ENCODE measurements around the gene SMARCA2.
A peak's percentile ranks its signal among the peaks of the same experiment; 100 is the strongest.

The SMARCA2 gene

DNA sequence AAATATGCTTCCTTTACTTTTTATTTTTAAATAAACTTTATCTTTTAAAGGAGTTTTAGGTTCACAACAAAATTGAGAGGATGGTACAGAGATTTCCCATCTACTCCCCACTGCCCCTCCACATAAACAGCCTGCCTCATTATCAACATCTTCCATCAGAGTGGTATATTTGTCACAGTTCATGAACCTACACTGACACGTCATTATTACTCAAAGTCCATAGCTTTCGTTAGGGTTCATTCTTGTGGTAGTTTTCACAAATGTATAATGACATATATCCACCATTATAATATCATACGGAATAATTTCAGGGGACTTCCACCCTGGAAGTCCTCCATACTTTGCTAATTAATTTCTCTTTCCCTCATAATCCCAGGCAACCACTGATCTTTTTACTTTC is 204.9 kb downstream of the SMARCA2 start:
- DNase-seq: no peak

DNA sequence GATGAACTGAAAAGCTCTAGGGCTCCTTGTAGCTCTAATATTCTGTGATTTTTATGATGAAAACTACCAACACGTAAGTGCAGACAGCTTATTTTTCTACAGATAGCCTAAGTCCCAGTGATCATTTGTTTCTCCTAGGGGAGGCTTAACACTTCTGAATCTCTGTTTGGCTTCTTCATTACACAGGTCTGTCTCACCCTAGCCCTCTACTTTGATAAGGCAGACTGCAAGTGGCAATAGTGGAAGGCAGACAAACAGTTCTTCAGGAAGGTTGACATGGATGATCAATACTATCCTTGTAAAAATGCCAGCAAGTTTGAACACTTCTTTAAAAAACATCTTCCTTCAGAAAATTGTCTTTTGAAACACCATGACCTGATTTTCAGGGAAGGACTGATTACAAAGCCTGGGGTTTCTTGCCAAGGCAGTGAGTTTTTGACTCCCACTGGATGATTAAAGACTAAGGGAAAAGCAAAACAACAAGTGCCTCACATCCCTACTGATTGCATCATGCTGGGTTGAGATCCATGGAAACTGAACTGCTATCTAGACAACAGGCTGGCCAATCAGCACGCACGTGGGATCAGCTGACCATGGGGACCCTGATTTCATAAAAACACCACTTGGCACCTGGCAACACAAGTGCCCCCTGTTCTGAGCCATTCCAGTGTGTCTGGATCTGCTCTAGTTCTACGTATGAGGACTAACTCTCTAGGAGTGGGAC is 212.2 kb downstream of the SMARCA2 start:
- DNase-seq: no peak

DNA sequence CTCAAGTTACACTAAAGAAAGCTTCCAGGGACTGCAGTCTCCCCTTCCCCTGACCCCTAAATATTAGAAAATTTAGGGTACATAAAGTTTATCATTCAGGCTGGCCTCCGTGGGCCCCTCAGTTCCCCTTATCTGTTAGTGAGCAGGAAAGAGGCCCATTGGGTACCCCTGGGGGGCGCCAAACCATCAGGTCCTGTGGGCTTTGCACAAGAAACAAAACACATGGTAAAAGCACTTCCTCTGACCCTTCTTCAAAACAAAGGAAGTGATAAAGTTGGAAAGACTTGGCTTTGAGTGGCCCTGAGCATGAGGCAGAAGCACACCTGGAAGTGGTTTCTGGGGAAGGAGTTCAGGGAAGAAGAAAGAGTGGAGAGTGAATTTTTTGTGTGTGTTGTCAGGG is 213.0 kb downstream of the SMARCA2 start:
- DNase-seq: peak; percentile 19

DNA sequence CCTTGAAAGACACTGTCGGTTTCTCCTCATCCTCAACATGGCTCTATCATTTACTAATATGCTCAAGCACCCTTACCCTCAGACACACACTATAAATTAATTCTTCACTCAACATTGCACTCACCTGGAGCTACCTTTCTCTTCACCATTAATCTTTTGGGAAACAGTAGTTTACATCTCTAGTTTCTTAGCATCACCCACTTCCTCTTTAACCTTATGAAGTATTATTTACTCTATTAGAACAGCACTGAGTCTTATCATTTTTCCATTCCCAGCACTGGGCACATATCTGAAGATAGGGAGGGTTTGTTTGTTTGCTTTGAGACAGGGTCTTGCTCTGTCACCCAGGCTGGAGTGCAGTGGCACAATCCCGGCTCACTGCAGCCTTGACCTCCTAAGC is 213.5 kb downstream of the SMARCA2 start:
- DNase-seq: no peak

DNA sequence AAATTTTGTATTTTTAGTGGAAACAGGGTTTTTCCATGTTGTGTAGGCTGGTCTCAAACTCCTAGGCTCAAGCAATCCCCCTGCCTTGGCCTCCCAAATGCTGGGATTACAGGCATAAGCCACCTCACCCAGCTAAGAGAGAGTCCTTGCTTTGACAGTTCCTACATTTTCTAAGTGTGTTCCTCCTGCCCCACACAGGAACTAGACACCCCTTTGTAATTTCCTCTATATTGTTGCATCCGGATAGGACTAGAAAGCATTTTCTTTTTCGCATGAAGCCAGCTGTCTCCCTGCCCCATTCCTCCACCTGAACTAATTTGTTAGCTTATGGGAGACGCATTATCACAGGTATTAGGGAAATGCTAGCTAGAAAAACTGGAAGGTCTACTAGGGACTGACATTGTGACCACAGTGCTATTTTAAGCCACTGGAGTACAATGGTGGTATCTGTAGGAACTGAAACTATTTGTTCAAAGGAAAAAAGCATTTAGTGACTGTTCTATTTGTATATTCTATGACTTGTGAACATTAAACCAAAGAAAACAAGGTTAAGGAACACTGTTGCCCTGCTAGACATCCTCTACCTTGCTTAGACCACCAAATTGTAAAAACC is 214.1 kb downstream of the SMARCA2 start:
- no peak for DNase-seq

DNA sequence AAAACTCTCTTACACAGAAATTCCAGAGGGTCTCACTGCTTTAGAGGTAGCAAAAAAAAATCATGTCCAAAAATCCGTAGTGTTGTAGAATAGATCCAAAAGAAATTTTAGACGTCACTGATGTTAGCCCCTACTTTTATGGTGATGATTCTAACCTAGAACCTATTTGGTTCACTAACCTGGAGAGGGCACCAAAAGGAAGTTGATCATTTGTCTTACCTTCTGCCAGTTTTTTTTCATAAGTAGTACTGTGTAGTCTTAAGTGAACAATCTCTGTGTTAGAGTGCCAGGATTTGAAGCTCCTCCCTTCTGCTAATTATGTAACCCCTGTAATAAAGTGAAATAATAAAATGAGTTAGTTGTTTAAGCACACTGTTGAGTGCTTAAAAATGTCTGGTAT is 215.2 kb downstream of the SMARCA2 start:
- no peak for DNase-seq

DNA sequence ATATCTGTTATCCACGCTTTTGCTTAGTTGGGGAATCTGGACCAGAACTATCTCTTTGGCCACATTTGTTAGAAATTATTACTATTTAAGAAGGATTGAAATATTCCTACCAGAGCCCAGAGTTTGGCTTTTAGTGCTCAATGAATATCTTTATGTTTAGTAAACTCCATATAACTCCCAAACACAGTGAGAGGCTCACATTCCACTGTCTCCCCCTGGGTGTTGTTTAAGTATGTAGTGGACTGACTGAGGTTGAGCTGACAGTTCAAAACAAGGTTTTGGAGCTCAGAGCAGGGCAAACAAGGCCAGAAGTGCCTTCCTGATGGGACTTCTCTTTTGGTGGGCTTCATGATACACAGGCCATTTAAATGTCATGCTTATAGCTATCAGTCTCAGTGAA is 216.0 kb downstream of the SMARCA2 start:
- no peak for DNase-seq

DNA sequence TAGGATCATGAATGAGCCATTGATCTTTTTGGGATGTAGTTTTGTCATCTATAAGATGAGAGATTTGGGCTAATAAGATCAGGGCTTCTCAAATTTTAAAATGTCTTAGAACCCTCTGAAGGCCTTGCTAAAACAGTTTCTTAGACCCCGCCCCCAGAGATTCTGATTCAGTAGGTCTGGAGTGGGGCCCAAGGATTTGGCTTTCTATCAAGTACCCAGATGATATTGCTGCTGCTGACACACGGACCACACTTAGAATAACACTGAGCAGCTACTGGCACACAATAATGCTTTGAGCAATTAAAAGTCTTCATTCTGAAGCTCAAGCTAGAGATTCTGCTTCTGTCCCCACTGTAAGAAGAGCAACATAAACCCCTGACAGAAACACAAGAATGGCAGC is 216.7 kb downstream of the SMARCA2 start:
- DNase-seq: no peak

DNA sequence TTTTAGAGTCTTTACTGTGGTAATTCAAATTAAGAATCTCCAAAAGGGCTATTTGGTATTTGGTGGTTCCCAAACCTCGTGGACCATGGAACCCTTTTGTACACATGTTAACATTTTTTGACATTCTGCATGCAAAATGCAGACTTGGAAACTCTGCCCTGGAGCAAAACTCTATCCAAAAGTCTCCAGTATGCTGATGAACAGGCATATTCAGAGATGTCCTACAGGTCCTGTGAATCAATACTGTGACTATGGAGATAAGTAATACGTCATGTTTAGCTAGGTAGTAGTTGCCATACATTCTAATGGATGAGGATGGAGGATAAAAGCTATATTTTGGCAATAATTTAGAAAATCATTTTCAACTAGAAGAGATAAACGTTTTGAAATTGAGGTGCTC is 218.1 kb downstream of the SMARCA2 start:
- no peak for DNase-seq

DNA sequence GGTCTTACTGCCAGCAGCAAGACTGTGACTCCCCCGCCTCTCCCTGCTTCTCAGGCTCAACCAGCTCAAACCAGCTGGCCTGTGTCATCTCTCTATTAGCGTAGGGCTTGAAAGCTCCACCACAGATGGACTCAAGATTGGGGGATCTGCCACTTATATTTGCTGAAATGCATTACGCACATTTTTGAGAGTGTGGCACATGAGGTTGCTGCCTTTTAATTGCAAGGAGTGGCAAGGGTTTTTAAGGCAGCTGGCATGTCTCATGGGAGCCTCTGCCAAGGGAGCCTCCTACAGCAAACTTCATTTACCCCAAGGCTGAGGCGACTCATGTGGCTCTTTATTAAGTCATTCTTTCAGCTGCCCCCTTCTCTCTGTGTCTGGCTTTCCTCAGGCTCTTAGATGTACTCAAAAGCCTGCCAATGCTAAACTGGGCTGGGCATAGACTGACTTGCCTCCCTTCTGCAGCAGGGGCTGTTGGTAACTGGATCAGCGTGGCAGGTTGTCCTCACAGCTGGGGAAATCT is 219.3 kb downstream of the SMARCA2 start:
- DNase-seq: peak; percentile 59

DNA sequence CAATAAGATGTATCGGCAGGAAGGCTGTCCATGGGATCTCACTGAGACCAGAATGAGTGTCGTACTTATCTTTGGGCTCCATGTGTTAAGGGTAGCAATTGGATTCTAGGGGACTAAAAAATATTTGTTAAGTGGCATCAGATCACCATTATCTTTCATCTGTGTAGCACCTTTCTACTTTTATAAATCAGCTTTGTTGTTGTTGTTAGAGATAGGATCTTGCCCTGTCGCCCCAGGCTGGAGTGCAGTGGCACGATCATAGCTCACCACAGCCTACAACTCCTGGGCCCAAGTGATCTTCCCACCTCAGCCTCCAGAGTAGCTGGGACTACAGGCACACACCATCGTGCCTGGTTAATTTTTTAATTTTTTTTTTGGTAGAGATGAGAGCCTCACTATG is 220.5 kb downstream of the SMARCA2 start:
- DNase-seq: no peak

DNA sequence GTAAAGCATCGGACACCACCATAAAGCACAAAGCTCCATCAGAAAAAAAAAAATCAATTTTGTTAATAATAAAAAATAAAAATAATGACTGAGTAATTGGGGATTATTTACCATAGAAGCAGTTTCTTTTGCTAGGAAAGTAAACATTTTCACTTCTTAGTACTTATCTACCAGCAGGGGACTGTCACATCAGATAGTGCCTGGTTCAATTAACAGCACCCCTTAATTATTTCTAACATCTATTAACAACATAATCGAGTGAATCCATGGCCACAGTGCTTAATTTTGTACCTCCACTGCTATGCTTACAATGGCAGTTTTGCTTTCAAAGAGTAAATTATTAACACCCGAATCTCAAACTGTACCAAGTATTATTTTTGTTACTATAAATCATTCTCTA is 221.7 kb downstream of the SMARCA2 start:
- DNase-seq: no peak

DNA sequence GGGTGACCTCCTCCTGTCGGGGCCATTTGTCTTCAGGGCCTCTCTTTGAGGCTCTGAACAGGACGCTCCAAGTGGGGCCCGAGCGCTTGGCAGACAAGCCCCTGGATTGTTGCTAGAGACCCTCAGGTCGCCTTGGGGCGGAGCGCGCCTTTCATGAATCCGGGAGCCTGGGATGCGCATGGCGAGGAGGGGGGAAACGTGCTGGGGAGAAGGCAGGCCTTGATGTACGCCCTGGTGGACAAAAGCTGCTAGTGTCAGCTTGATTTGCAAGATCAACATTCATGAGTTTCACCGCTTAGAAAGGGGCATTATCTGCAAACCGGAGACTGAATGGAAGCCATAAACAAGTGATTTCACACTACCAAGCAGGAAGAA is 226.3 kb downstream of the SMARCA2 start:
- DNase-seq: no peak

DNA sequence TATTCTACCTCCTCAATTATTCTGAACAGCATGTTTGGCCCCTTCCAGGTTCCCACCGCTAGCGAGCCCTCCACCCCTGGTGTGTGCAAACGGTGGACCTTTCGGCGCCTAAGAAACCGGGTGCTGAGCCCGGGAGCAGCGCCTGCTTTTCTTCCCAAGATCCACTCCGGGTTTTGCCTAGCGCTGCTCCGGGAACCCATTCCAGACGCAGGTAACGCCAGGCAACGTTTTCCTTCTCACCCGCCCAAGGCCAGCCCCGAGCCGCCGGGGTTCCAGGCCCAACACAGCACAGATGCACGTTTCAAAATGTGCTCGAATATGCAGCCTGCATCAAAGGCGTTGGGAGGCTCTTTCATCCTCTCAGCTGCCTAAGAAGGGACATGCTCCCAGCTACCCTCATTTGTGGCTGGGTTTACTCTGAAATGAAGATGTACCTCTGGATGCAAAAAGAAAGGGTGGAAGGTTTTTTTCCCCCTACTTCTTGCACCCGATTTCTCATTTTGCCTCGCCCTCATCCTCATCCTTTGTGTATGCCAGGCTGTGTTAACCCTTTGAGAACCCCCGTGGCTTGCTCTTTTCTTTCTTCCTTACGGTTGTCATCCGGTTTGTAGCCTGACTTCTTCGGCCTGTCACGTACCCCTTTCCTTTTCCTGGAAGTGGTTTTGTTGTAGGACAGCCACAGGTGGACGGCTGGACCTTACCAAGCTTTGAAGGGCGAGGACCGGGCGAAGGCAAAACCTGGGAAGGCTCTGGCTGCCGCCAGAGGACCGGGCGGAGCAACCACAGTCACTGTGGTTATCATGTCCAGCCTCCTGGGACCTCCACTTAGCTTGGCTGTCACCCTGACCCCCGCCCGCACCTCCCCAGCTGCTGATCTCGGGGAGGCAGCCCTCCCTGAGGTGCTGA is 226.9 kb downstream of the SMARCA2 start:
- DNase-seq: peak; percentile 37

DNA sequence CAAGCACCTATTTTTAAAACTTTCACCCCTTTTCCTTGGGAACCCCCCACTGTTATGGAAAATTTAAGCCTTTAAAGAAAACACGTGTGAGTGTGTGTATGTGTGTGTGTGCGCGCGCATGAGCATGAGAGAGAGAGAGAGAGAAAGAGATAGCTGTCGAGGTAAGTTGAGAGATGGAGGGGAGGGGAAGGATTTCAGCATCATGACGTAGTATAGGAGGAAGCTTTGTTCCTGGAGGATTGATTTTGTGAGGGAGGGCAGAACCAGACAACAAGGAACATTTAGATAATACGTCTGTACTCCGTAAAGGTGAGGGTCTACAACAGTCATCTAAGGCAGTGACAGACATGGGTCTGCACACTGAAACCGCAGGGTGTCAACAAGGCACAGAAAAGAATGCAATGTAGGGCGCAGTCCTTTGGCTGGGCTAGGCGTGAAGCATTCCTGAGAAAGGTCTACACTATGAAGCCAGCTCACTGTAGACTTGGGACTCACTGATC is 227.7 kb downstream of the SMARCA2 start:
- DNase-seq: no peak
